Occipital lobe (tissue), 2 donors: Measurements from ENCODE around the gene PSD. TPM values are rescaled to one million over a fixed set of nuclear protein-coding genes. Genes with fewer than 3 reads are reported as not detected.

Experiments used
- DNase-seq: peaks from one replicate; lab custom pipeline; 2025; lab: John Stamatoyannopoulos, UW
- total RNA-seq: library from RNA; depleted of rRNA; stranded (reverse); fragments of >200 nt; gene quantifications from one replicate; pipeline ENCODE4 v1.2.3, GENCODE V29; 2014

The PSD gene
- total RNA-seq, 1 donor from 2014 or later = 101 TPM

GRCh38 chr10:102444851-102445250 lies 26.3 kb upstream of the PSD start:
- no peak for DNase-seq

GRCh38 chr10:102438374-102438773 lies 19.8 kb upstream of the PSD start:
- DNase-seq = no peak

- no peak for DNase-seq
Measured at GRCh38 chr10:102437515-102437914, 18.9 kb upstream of the PSD start.

GRCh38 chr10:102436312-102436711 lies 17.7 kb upstream of the PSD start:
- DNase-seq = no peak

- DNase-seq = peak; percentile 31
Measured at GRCh38 chr10:102435529-102436233, 17.1 kb upstream of the PSD start.

GRCh38 chr10:102435133-102435497 lies 16.5 kb upstream of the PSD start:
- DNase-seq = no peak

- no peak for DNase-seq
Measured at GRCh38 chr10:102434394-102435132, 16.0 kb upstream of the PSD start.

- DNase-seq = no peak
Measured at GRCh38 chr10:102433619-102434046, 15.0 kb upstream of the PSD start.

- peak; percentile 96 for DNase-seq
Measured at GRCh38 chr10:102432162-102432950, 13.8 kb upstream of the PSD start, which contains the start of gene CUEDC2. Gene CUEDC2 (minus strand): TSS chr10:102432574. CDS start chr10:102425188, 7,386 bp downstream.

- DNase-seq = no peak
Measured at GRCh38 chr10:102431452-102432124, 13.0 kb upstream of the PSD start.

GRCh38 chr10:102429468-102429867 lies 10.9 kb upstream of the PSD start:
- no peak for DNase-seq

GRCh38 chr10:102426803-102427287 lies 8.3 kb upstream of the PSD start:
- no peak for DNase-seq

- DNase-seq = no peak
Measured at GRCh38 chr10:102425444-102425843, 6.9 kb upstream of the PSD start.

GRCh38 chr10:102424916-102425315 lies 6.3 kb upstream of the PSD start:
- DNase-seq = no peak

GRCh38 chr10:102424145-102424544 lies 5.6 kb upstream of the PSD start:
- DNase-seq = no peak

GRCh38 chr10:102423372-102423968 lies 4.9 kb upstream of the PSD start:
- DNase-seq = no peak

- peak; percentile 34 for DNase-seq
Measured at GRCh38 chr10:102422545-102423129, 4.1 kb upstream of the PSD start.

GRCh38 chr10:102421757-102422512 lies 3.4 kb upstream of the PSD start:
- DNase-seq = no peak

GRCh38 chr10:102421507-102421756 lies 2.8 kb upstream of the PSD start:
- DNase-seq = no peak
